Right forelimb (tissue), 1 donor: ENCODE results near the gene MRPL27.
A peak's percentile ranks its signal among the peaks of the same experiment; 100 is the strongest.

Experiments
- DNase-seq: peaks from one replicate; pipeline ENCODE4 v3.0.0-alpha.2; 2018

MRPL27 gene

DNA sequence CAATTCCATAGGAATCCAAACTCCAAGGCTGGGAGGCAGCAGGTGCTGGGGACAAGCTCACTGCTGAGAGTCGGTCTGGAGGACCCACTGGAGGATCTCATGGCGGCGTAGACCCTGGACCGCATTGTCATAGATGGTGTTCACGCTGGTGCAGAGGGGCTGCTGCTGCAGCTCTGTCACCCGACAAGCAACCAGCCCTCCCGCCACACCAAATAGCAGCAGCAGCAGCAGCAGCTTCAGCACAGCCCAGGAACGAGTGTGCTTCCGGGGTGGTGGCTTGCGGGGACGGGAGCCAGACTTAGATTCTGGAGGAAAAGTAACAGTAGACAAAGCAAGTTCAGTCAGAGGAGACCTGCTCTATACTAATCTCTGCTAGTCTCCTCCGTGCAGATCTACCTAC, 9.9 kb upstream of the MRPL27 start:
- DNase-seq: no peak

DNA sequence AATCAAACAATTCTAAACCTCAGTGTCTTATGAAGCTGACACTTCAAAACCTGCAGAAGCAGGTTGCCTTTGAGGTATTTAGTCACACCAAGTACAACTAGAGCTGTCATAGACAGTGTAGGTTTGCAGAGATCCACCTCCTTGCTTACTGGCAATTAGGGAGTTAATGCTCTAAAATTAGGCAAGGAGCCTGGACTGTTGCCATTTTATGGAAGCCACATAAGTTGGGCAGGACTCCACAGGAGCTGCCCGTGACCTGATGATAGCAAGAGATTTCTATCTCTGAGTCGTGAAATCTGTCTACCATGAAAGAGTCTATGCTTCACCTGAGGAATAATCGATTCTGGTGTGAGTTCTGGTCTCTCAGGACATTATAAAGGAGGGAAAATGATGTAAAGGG, 8.9 kb upstream of the MRPL27 start:
- no peak for DNase-seq

DNA sequence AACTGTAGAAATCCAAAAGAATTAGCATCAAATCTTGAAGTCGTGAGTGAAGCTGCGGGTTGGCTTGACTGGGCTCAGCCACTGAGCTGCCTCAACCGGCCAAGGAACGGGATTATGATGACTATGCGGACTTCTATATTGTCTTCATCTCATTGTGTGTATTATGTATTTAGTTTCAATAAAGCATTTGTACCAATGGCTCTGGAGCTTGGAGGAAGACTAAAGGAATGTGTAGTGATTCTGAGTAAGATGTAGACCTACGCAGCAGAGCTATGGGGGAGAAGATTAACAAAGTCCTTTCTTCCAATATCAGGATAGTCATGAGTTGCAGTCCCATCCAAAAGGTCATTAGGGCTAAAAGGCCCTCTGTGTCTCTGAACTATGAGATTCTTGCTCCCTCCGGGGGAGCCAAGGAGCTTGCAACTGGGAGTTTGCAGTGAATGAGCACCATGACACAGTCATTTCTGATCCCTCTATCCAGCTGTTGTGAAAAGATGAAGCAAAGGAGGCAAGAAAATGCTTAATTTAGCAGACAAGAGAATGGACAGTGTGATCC, 8.4 kb upstream of the MRPL27 start:
- no peak for DNase-seq

DNA sequence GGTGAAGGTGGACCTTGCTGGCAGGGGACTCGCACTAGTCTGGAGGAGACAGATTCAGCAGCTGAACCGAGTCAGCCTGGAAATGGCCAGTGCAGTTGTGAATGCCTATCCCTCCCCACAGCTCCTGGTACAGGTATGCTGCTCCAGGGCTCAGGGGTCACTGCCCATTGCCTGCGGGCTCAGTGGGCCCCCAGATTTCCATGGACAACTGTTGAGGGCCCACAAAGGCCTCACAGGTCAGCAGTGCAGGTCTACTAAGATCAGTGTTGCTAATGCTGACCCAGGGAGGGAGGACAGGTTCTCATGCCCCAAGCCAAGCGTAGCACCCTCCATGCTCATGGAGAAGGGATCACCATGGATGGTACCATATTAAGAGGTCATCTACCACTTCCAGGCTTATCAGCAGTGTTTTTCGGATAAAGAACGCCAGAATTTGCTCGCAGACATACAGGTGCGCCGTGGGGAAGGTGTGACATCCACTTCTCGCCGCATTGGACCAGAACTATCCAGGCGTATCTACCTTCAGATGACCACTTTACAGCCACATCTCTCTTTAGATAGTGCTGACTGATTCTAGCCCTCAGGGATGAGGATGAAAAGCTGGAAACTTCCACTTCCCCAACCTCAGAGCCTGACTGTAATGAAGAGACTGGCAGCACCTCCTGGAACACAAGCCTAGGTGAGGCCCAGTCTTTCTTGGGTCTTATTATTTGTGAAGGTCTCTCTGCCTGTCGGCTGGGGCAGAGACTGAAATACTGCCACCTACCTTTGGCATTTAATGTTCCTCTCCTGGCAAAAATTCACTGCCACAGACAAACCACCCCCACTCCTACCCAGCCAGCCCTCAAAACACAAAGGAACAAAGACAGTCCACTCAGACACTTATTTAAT, 7.6 kb upstream of the MRPL27 start:
- no peak for DNase-seq

- no peak for DNase-seq
Measured at GRCh38 chr17:50379351-50380132, 6.6 kb upstream of the MRPL27 start.

GRCh38 chr17:50375858-50376538, 3.0 kb upstream of the MRPL27 start:
- DNase-seq: no peak

DNA sequence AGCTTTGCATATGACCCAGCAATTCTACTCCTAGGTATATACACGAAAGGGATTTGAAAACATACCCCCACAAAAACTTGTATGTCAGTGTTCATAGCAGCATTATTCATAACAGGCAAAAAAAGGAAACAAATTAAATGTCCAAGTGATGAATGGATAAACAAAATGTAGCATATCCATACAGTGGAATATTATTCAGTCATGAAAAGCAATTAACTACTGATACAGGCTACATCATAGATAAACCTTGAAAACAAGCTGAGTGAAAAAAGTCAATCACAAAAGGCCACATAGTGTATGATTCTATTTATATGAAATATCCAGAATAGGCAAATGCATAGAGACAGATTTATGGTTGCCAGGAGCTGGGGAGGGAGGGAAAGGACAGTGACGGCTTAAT, 721 bp upstream of the MRPL27 start:
- no peak for DNase-seq

DNA sequence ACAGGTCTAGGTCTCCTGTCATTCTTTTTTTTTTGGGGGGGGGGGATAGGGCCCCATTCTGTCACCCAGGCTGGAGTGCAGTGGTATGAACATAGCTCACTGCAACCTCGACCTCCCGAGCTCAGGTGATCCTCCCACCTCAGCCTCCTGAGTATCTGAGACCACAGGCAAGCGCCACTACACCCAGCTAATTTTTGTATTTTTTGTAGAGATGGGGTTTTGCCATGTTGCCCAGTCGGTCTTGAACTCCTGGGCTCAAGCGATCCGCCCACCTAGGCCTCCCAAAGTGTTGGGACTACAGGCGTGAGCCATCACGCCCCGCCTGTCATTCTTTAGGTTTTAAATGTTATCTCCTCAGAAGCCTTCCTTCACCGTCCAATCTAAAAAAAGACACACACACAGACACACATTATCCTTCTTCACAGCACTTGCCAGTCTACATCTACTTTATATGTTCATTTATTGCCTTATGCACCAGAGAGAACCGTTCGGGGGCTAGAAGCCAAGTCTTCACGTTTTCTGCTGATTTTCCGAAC, 694 bp downstream of the MRPL27 start:
- DNase-seq: no peak

DNA sequence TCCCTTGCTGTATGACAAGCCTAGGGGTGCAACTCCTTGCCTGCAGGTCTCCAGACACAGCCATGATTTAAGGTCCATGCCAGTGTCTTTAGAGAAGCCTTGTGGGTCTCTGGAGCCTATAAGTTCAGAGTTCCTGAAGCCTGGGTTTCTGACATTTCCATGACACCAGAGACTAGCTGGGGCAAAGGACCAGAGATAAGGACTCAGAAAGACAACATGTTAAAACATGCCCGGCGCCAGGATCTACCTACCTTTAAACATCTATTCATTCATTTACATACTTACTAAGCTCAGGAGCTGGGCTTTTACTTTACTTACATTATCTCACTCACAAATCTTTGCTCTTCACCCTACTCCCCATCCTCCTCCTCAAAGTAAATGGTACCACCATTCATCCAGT, 1.5 kb downstream of the MRPL27 start:
- DNase-seq: no peak

DNA sequence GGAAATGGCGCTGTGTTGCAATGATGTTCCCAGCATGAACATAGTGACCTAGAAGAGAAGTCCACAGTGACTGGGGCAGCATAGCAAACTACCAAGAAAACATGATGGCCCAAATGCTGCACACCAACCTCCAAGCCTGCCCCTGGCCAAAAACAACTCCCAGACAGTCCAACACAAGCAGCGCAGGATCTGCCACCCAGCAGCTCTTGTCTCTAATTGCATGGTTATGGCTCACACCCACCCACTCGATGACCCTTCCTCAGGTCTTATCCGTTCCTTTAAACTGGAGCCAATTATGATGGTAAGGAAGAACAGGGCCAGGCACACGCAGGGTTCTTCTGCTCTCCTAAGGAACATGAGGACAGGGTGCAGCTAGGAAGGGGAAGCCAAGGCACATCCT, 2.9 kb downstream of the MRPL27 start:
- no peak for DNase-seq

- no peak for DNase-seq
Measured at GRCh38 chr17:50367401-50367800, 5.6 kb downstream of the MRPL27 start.

- DNase-seq: no peak
Measured at GRCh38 chr17:50365649-50366393, 7.2 kb downstream of the MRPL27 start.

- no peak for DNase-seq
Measured at GRCh38 chr17:50365165-50365564, 7.8 kb downstream of the MRPL27 start.

DNA sequence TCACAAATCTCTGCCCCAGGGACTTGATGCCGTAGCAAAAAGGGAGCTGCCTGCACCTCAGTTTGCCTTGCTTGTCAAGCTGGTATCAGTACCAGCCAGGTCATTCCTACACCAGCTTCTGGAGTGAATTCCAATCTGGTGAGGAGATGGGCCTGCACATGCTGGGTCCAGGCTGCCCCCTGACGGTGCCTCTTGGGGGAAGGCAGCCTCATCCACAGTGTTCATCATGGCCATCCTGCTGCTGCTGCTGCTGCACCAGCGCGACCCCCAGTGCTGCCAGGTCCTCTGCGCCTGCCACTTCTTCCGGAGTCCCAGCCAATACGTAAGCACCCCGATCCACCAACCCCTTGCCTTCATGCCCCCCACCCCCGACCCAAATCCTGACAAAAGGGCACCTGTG, 8.3 kb downstream of the MRPL27 start:
- DNase-seq: no peak

DNA sequence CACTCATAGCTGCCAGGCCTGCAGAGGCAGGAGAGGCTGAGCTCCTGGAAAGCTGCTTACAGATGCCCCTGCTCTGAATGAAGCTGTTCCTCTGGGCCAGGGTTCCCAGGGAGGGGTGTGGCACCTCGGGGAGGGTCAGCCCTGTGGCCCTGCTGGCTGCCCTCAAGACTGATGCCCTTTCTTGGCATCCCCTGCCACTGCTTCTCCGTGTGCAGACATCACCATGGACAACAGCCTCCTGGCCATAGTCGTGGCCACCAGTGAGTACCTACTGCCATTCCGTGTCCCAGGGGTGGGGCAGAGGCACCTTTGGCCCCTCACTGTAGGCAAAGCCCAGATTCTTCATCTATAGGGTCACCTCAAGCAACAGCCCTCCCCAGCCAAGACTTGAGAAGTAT, 8.9 kb downstream of the MRPL27 start:
- DNase-seq: no peak

DNA sequence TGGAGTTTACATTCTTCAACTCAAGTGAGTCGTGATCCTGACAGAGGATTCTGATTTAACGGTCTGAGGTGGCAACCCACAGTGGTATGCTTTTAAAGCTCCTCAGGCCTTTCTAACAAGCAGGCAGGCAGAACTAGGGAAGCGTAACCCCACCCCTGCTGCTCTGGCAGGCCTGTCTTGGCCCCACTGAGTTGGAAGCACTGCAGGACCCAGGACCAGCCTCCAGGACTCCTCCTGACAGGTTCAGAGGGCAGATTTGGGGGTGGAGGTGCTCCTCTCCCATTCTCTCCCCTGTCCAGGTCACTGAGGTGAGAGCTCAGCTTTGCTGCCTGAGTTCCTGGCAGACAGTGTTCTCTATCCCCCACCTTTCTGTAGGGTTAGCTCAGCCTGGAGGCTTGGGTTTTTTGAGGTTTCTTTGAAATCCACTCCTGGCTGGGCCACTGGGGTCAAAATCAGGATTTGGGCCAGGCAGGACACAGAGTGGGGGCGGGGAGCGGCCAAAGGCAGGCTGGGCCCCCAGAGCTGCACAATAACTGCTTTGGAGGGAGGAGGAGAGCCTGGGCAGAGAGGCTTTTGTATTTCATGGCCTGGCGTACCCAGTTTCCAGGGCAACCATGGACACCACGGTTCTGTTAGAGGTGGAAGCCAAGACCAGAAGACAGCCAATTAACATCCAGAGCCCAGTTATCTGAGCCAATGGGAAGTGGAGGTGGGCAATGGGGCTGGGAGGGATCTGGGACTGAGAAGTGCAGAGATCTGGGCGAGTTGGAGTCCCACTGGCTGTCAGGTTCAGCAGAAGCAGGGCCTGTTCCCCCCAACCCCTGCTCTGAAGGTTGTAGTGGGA, 9.5 kb downstream of the MRPL27 start:
- DNase-seq: peak; percentile 65

GRCh38 chr17:50362661-50363060, 10.3 kb downstream of the MRPL27 start:
- no peak for DNase-seq

DNA sequence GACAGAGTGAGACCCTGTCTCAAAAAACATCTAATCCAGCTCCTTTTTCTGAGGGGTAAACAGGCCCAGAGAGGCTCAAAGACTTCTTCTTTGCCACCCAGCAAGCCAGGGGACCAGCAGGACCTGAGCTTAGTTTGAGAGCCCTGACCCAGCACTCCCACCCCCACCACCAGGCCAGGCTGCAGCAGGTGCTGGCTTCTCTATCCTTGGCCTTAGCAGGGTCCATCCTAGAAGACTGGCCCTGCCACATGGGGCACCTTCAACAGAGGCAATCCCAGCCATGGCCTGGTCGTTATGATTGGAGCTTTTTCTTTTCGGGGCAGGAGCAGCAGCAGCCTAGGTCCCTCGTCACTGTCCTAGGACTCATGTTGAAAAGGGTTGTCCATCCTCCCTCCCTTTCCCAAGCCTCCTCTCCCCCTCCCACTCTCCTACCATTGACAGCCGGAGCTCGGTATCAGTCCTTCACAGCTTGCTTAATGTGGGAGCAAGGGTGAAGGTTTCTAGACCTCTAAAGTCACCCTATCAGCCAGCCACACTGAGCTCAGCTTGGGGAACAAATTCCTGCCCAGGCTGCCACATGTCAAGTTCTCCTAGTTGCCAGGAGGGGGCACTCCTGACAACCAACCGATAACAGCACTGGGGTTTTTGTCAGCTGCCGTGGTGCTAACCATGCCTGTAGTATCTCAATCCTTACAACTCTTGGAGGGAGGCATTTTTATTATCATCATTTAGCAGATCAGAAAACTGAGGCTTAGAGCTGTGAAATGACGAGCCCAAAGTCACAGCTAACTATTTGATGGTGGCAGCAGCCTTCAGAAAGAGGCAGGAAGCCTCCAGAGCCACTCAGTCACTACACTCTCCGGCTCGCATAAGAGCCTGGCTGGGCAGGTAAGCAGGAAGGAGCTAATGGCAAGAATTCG, 11.2 kb downstream of the MRPL27 start:
- DNase-seq: no peak

GRCh38 chr17:50360486-50361115, 12.4 kb downstream of the MRPL27 start:
- DNase-seq: no peak
